ENCODE data around the gene MACROD2.

Gene MACROD2

GRCh38 chr20:15155848-15156401, 1160.6 kb downstream of the MACROD2 start:
- Histone ChIP-seq H3F3A (ENCODE audit: insufficient read depth) (no peaks in the 10 kb centered on the region), H3K79me2 (ENCODE audit: insufficient read depth, low read length) (no peaks in the 10 kb centered on the region), H3K9ac (ENCODE audit: low read length) (no peak overlapping the region), H3K36me3 (ENCODE audit: low read length) (no peaks in the 10 kb centered on the region), H4K20me1 (ENCODE audit: low read depth, low read length) (no peaks in the 10 kb centered on the region), H2AFZ (ENCODE audit: low read depth, low read length, severe bottlenecking) (no peak overlapping the region), H3K9me2 (replicated peaks; ENCODE audit: insufficient read depth, low read length) (no peaks in the 10 kb centered on the region), H3K27me3 (ENCODE audit: low read length) (no peaks in the 10 kb centered on the region), H3K4me2 (ENCODE audit: low read depth, low read length, poor library complexity, severe bottlenecking) (no peak overlapping the region), H3K27ac (ENCODE audit: low read depth, low read length) (no peak overlapping the region), H3K9me3 (ENCODE audit: insufficient read depth, low read length) (no peaks in the 10 kb centered on the region), H3K4me3 (ENCODE audit: insufficient read depth, low read length, poor library complexity, severe bottlenecking) (no peak overlapping the region)
- TF ChIP-seq EZH2phosphoT487 (conservative IDR thresholded peaks at IDR 0.05; ENCODE audit: low read length) (no peak), CTCF (IDR thresholded peaks at IDR 0.05; ENCODE audit: insufficient read depth, low read length, poor library complexity, severe bottlenecking) (no peak)

- Histone ChIP-seq H3K27ac (ENCODE audit: low read depth, low read length) (no peak overlapping the region), H3K79me2 (ENCODE audit: insufficient read depth, low read length) (no peaks in the 10 kb centered on the region), H2AFZ (ENCODE audit: low read depth, low read length, severe bottlenecking) (no peak overlapping the region), H3K4me2 (ENCODE audit: low read depth, low read length, poor library complexity, severe bottlenecking) (no peak overlapping the region), H3F3A (ENCODE audit: insufficient read depth) (no peaks in the 10 kb centered on the region), H3K9me3 (ENCODE audit: insufficient read depth, low read length) (no peaks in the 10 kb centered on the region), H3K9ac (ENCODE audit: low read length) (no peak overlapping the region), H3K36me3 (ENCODE audit: low read length) (no peaks in the 10 kb centered on the region), H4K20me1 (ENCODE audit: low read depth, low read length) (no peaks in the 10 kb centered on the region), H3K4me3 (ENCODE audit: insufficient read depth, low read length, poor library complexity, severe bottlenecking) (no peak overlapping the region), H3K9me2 (replicated peaks; ENCODE audit: insufficient read depth, low read length) (no peaks in the 10 kb centered on the region), H3K27me3 (ENCODE audit: low read length) (no peaks in the 10 kb centered on the region)
- TF ChIP-seq CTCF (IDR thresholded peaks at IDR 0.05; ENCODE audit: insufficient read depth, low read length, poor library complexity, severe bottlenecking) (no peak), EZH2phosphoT487 (conservative IDR thresholded peaks at IDR 0.05; ENCODE audit: low read length) (no peak)
These were observed 1163.2 kb downstream of the MACROD2 start for GRCh38 chr20:15158533-15158932.

GRCh38 chr20:15162079-15162647, 1166.8 kb downstream of the MACROD2 start:
- Histone ChIP-seq H3K9me2 (replicated peaks; ENCODE audit: insufficient read depth, low read length) (no peaks in the 10 kb centered on the region), H2AFZ (ENCODE audit: low read depth, low read length, severe bottlenecking) (no peak overlapping the region), H3K36me3 (ENCODE audit: low read length) (no peaks in the 10 kb centered on the region), H3K4me2 (ENCODE audit: low read depth, low read length, poor library complexity, severe bottlenecking) (no peak overlapping the region), H3K4me3 (ENCODE audit: insufficient read depth, low read length, poor library complexity, severe bottlenecking) (no peak overlapping the region), H3K79me2 (ENCODE audit: insufficient read depth, low read length) (no peaks in the 10 kb centered on the region), H3K27ac (ENCODE audit: low read depth, low read length) (no peak overlapping the region), H3K9ac (ENCODE audit: low read length) (no peak overlapping the region), H4K20me1 (ENCODE audit: low read depth, low read length) (no peaks in the 10 kb centered on the region), H3K9me3 (ENCODE audit: insufficient read depth, low read length) (no peaks in the 10 kb centered on the region), H3K27me3 (ENCODE audit: low read length) (no peaks in the 10 kb centered on the region), H3F3A (ENCODE audit: insufficient read depth) (no peaks in the 10 kb centered on the region)
- TF ChIP-seq EZH2phosphoT487 (conservative IDR thresholded peaks at IDR 0.05; ENCODE audit: low read length): no peak
- no peak for TF ChIP-seq CTCF (IDR thresholded peaks at IDR 0.05; ENCODE audit: insufficient read depth, low read length, poor library complexity, severe bottlenecking)
